Transverse colon (tissue), 3 donors: ENCODE measurements around the gene PABPN1L.

Source experiments
- CTCF ChIP-seq, 5 experiments: fragments of 200-600 bp in 3 of 5; fragments of 450-650 bp in 2 of 5; sonication (generic) in 3 of 5; IDR thresholded peaks; 1 replicate in 2 of 5; 2 replicates in 3 of 5; pipeline ENCODE4 v1.5.1; 2016 to 2017; ENCODE audit warnings: antibody characterized with exemption in 5 of 5, inconsistent platforms in 3 of 5, mild to moderate bottlenecking in 2 of 5, moderate library complexity in 1 of 5
- EP300 ChIP-seq: sonication (generic); formaldehyde crosslinking; IDR thresholded peaks from one replicate; pipeline ENCODE4 v1.6.1; 2017; ENCODE audit warnings: antibody characterized with exemption, low read depth
- POLR2A ChIP-seq: fragments of 450-650 bp; IDR thresholded peaks from one replicate; pipeline ENCODE4 v1.6.1; 2016; ENCODE audit warnings: antibody characterized with exemption, mild to moderate bottlenecking, moderate library complexity

GRCh38 chr16:88855736-88856121 is 10.7 kb downstream of the PABPN1L start:
- TF ChIP-seq CTCF (IDR thresholded peaks at IDR 0.05) = no peak
- TF ChIP-seq EP300 = no peak
- no peak for TF ChIP-seq POLR2A
